Fibroblast of the conjunctiva (primary cell): Measurements from ENCODE around the gene GLDN.
A peak's percentile ranks its signal among the peaks of the same experiment; 100 is the strongest.

ENCODE experiments used
- DNase-seq: peaks from one replicate; pipeline ENCODE4 v3.0.0-alpha.2; 2010; ENCODE audit warnings: low read depth

The GLDN gene

GRCh38 chr15:51356983-51357382 is 15.5 kb downstream of the GLDN start:
- DNase-seq = no peak

- no peak for DNase-seq
Observed at GRCh38 chr15:51359981-51360380, 18.5 kb downstream of the GLDN start.

- no peak for DNase-seq
Observed at GRCh38 chr15:51363383-51363782, 21.9 kb downstream of the GLDN start.

- no peak for DNase-seq
Observed at GRCh38 chr15:51365417-51365816, 24.0 kb downstream of the GLDN start.

GRCh38 chr15:51366071-51366470 is 24.6 kb downstream of the GLDN start:
- DNase-seq = no peak

- DNase-seq = peak; percentile 39
Observed at GRCh38 chr15:51366920-51367319, 25.5 kb downstream of the GLDN start.

GRCh38 chr15:51367322-51367976 is 26.0 kb downstream of the GLDN start:
- DNase-seq = no peak

- no peak for DNase-seq
Observed at GRCh38 chr15:51368307-51368706, 26.9 kb downstream of the GLDN start.

- DNase-seq = no peak
Observed at GRCh38 chr15:51368751-51369450, 27.4 kb downstream of the GLDN start.

- DNase-seq = no peak
Observed at GRCh38 chr15:51369451-51369761, 28.0 kb downstream of the GLDN start.

- DNase-seq = no peak
Observed at GRCh38 chr15:51371266-51371665, 29.8 kb downstream of the GLDN start.

- no peak for DNase-seq
Observed at GRCh38 chr15:51374131-51374530, 32.7 kb downstream of the GLDN start.

GRCh38 chr15:51375966-51376640 is 34.6 kb downstream of the GLDN start:
- no peak for DNase-seq

GRCh38 chr15:51377038-51377786 is 35.8 kb downstream of the GLDN start:
- DNase-seq = peak; percentile 65

GRCh38 chr15:51378406-51378805 is 37.0 kb downstream of the GLDN start:
- no peak for DNase-seq

GRCh38 chr15:51379390-51379789 is 37.9 kb downstream of the GLDN start:
- DNase-seq = no peak

GRCh38 chr15:51380999-51381806 is 39.7 kb downstream of the GLDN start:
- peak; percentile 71 for DNase-seq

GRCh38 chr15:51382787-51383186 is 41.3 kb downstream of the GLDN start:
- DNase-seq = no peak

GRCh38 chr15:51386029-51386428 is 44.6 kb downstream of the GLDN start:
- no peak for DNase-seq

- no peak for DNase-seq
Observed at GRCh38 chr15:51386486-51386885, 45.0 kb downstream of the GLDN start.

- DNase-seq = no peak
Observed at GRCh38 chr15:51386960-51387698, 45.7 kb downstream of the GLDN start.
